K562 (cell line): Measurements from ENCODE around the gene ZNF750.

Source experiments
- CBFB ChIP-seq: sonication (generic); formaldehyde crosslinking; IDR thresholded peaks from 2 replicates; pipeline ENCODE4 v1.4.0; 2020; ENCODE audit warnings: mild to moderate bottlenecking, missing genetic modification reagents
- EZH2 ChIP-seq: IDR thresholded peaks from 2 replicates; pipeline ENCODE4 v1.6.1; 2012; ENCODE audit warnings: low read depth, mild to moderate bottlenecking, inconsistent platforms, low read length, borderline replicate concordance
- FOXM1 ChIP-seq, 2 experiments: fragments of 450-650 bp in 1 of 2; sonication (generic) in 1 of 2; formaldehyde crosslinking in 1 of 2; IDR thresholded peaks; 2 replicates each; pipeline versions ENCODE4 v1.6.1 to v1.9.0; 2017 to 2022; ENCODE audit warnings: low read depth in 2 of 2, mild to moderate bottlenecking in 2 of 2, missing genetic modification reagents in 1 of 2, moderate library complexity in 1 of 2
- GATA2 ChIP-seq: sonication (generic); formaldehyde crosslinking; IDR thresholded peaks from 2 replicates; pipeline ENCODE4 v1.4.0; 2020; ENCODE audit warnings: mild to moderate bottlenecking, missing genetic modification reagents
- HMGN3 ChIP-seq: IDR thresholded peaks from 2 replicates; pipeline ENCODE4 v1.6.1; 2011; ENCODE audit warnings: borderline replicate concordance, low read depth, mild to moderate bottlenecking, mixed read lengths, low read length; ENCODE audit not compliant: insufficient read length; ENCODE audit errors: extremely low read depth
- NCOA4 ChIP-seq: fragments of 450-650 bp; IDR thresholded peaks from 2 replicates; pipeline ENCODE4 v1.6.1; 2018; ENCODE audit warnings: mild to moderate bottlenecking; ENCODE audit not compliant: partially characterized antibody
- POLR3A ChIP-seq: IDR thresholded peaks from 2 replicates; pipeline ENCODE4 v1.6.1; 2011; ENCODE audit warnings: borderline replicate concordance, mild to moderate bottlenecking, moderate library complexity; ENCODE audit not compliant: insufficient read length, insufficient read depth; ENCODE audit errors: extremely low read depth
- RAD21 ChIP-seq, 2 experiments: fragments of 250-450 bp in 1 of 2; fragments of 450-650 bp in 1 of 2; sonication (Bioruptor Pico) in 1 of 2; formaldehyde crosslinking in 1 of 2; IDR thresholded peaks in 1 of 2; conservative IDR thresholded peaks in 1 of 2; 2 replicates each; pipeline versions ENCODE4 v1.4.0 to v1.8.0; 2020 to 2022; ENCODE audit warnings: mild to moderate bottlenecking in 2 of 2, moderate library complexity in 1 of 2
- TRIM28 ChIP-seq: fragments of 450-650 bp; IDR thresholded peaks from 2 replicates; pipeline ENCODE4 v1.6.1; 2017
- ZNF354B ChIP-seq: fragments of 250-450 bp; sonication (Bioruptor Pico); IDR thresholded peaks from 2 replicates; pipeline ENCODE4 v1.4.0; 2020
- TF ChIP-seq, protein P1 (sequence below): fragments of 250-450 bp; sonication (Bioruptor Pico); IDR thresholded peaks from 2 replicates; pipeline ENCODE4 v1.8.0; 2021; ENCODE audit warnings: mild to moderate bottlenecking, moderate library complexity
- TF ChIP-seq, protein P2 (sequence below): sonication (generic); formaldehyde crosslinking; IDR thresholded peaks from 2 replicates; pipeline ENCODE4 v1.8.0; 2023; ENCODE audit warnings: missing genetic modification reagents, mild to moderate bottlenecking, borderline replicate concordance
- TF ChIP-seq, protein P3 (sequence below), 3 experiments: IDR thresholded peaks in 2 of 3; conservative IDR thresholded peaks in 1 of 3; 2 replicates each; pipeline ENCODE4 v1.5.1; 2011 to 2012; ENCODE audit warnings: low read length in 3 of 3, mild to moderate bottlenecking in 3 of 3, control low read depth in 2 of 3, improper control_type of control experiment in 1 of 3, inconsistent platforms in 1 of 3, low read depth in 1 of 3, mixed read lengths in 1 of 3, moderate library complexity in 1 of 3; ENCODE audit not compliant: insufficient read depth in 2 of 3

DNA sequence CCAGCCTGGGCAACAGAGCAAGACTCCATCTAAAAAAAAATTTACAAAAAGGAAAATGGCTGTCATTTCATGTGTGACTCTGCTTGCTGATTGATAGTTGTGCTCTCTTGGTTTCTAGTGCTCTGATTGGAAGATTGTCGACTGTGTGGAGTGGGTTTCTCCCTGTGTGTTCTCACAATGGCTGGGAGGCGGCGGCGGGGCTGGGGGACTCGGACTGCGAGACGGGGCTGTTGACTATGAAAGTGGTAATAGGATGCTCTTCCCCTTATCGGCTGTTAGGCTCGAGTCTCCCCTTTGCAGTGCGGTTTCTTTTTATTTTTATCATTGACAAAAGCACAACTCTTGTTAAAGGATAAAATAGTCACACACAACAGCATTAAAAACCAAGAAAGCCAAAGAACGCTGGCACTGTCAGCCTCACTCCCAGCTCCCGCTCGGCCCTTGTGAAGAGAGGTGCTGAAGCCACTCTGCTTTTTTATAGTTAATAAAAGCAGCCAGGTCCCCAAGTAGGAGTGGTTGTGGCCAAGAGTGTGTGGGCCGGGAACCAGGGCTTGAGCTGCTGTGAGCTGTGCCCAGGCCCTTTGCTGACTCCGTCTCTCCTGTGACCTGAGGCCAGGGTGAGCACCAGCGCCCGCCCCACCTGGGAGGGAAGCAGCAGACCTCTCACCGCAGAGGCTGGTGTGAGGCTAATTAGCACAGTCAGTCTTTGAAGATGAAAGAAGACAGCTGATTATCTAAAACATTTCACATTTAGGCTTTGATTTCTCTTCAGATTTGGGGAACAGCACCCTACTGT, 51.4 kb downstream of the ZNF750 start:
- TF ChIP-seq RAD21 (CRISPR knock-in tag; conservative IDR thresholded peaks at IDR 0.05 in 1 of 2, IDR thresholded peaks at IDR 0.05 in 1 of 2): no peak
- TF ChIP-seq FOXM1 (IDR thresholded peaks at IDR 0.05; ENCODE audit: low read depth): no peak
- TF ChIP-seq FOXM1 (CRISPR knock-in tag; IDR thresholded peaks at IDR 0.05; ENCODE audit: low read depth): no peak
- TF ChIP-seq TRIM28: no peak
- TF ChIP-seq, protein P1, sequence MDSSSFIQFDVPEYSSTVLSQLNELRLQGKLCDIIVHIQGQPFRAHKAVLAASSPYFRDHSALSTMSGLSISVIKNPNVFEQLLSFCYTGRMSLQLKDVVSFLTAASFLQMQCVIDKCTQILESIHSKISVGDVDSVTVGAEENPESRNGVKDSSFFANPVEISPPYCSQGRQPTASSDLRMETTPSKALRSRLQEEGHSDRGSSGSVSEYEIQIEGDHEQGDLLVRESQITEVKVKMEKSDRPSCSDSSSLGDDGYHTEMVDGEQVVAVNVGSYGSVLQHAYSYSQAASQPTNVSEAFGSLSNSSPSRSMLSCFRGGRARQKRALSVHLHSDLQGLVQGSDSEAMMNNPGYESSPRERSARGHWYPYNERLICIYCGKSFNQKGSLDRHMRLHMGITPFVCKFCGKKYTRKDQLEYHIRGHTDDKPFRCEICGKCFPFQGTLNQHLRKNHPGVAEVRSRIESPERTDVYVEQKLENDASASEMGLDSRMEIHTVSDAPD (CRISPR knock-in tag): no peak
- no peak for TF ChIP-seq ZNF354B (CRISPR knock-in tag)
- no peak for TF ChIP-seq GATA2 (CRISPR knock-in tag)
- no peak for TF ChIP-seq CBFB (CRISPR knock-in tag)
- TF ChIP-seq EZH2: no peak
- TF ChIP-seq, protein P2, sequence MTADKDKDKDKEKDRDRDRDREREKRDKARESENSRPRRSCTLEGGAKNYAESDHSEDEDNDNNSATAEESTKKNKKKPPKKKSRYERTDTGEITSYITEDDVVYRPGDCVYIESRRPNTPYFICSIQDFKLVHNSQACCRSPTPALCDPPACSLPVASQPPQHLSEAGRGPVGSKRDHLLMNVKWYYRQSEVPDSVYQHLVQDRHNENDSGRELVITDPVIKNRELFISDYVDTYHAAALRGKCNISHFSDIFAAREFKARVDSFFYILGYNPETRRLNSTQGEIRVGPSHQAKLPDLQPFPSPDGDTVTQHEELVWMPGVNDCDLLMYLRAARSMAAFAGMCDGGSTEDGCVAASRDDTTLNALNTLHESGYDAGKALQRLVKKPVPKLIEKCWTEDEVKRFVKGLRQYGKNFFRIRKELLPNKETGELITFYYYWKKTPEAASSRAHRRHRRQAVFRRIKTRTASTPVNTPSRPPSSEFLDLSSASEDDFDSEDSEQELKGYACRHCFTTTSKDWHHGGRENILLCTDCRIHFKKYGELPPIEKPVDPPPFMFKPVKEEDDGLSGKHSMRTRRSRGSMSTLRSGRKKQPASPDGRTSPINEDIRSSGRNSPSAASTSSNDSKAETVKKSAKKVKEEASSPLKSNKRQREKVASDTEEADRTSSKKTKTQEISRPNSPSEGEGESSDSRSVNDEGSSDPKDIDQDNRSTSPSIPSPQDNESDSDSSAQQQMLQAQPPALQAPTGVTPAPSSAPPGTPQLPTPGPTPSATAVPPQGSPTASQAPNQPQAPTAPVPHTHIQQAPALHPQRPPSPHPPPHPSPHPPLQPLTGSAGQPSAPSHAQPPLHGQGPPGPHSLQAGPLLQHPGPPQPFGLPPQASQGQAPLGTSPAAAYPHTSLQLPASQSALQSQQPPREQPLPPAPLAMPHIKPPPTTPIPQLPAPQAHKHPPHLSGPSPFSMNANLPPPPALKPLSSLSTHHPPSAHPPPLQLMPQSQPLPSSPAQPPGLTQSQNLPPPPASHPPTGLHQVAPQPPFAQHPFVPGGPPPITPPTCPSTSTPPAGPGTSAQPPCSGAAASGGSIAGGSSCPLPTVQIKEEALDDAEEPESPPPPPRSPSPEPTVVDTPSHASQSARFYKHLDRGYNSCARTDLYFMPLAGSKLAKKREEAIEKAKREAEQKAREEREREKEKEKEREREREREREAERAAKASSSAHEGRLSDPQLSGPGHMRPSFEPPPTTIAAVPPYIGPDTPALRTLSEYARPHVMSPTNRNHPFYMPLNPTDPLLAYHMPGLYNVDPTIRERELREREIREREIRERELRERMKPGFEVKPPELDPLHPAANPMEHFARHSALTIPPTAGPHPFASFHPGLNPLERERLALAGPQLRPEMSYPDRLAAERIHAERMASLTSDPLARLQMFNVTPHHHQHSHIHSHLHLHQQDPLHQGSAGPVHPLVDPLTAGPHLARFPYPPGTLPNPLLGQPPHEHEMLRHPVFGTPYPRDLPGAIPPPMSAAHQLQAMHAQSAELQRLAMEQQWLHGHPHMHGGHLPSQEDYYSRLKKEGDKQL (CRISPR knock-in tag): no peak
- TF ChIP-seq, protein P3, sequence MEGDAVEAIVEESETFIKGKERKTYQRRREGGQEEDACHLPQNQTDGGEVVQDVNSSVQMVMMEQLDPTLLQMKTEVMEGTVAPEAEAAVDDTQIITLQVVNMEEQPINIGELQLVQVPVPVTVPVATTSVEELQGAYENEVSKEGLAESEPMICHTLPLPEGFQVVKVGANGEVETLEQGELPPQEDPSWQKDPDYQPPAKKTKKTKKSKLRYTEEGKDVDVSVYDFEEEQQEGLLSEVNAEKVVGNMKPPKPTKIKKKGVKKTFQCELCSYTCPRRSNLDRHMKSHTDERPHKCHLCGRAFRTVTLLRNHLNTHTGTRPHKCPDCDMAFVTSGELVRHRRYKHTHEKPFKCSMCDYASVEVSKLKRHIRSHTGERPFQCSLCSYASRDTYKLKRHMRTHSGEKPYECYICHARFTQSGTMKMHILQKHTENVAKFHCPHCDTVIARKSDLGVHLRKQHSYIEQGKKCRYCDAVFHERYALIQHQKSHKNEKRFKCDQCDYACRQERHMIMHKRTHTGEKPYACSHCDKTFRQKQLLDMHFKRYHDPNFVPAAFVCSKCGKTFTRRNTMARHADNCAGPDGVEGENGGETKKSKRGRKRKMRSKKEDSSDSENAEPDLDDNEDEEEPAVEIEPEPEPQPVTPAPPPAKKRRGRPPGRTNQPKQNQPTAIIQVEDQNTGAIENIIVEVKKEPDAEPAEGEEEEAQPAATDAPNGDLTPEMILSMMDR (IDR thresholded peaks at IDR 0.05 in 2 of 3, conservative IDR thresholded peaks at IDR 0.05 in 1 of 3; ENCODE audit: insufficient read depth in 2 of 3, low read depth in 1 of 3, low read length in 3 of 3): no peak
- TF ChIP-seq POLR3A: no peak
- no peak for TF ChIP-seq HMGN3
- no peak for TF ChIP-seq NCOA4
